WTC11 (cell line): Measurements from ENCODE around the gene SORCS2.

ENCODE experiments used
- CREM ChIP-seq: sonication (generic); formaldehyde crosslinking; IDR thresholded peaks from 2 replicates; pipeline ENCODE4 v1.8.1; 2022; ENCODE audit warnings: mild to moderate bottlenecking, missing genetic modification reagents, moderate library complexity
- KAT7 ChIP-seq: sonication (generic); formaldehyde crosslinking; IDR thresholded peaks from 2 replicates; pipeline ENCODE4 v1.8.1; 2023; ENCODE audit warnings: missing genetic modification reagents, mild to moderate bottlenecking, borderline replicate concordance
- MYBL2 ChIP-seq: sonication (generic); formaldehyde crosslinking; IDR thresholded peaks from 2 replicates; pipeline ENCODE4 v1.8.1; 2023; ENCODE audit warnings: mild to moderate bottlenecking, moderate library complexity, missing genetic modification reagents
- NFATC4 ChIP-seq: fragments of 250-450 bp; sonication (Bioruptor Pico); IDR thresholded peaks from 2 replicates; pipeline ENCODE4 v1.9.0; 2021; ENCODE audit warnings: mild to moderate bottlenecking
- NR3C1 ChIP-seq: sonication (generic); formaldehyde crosslinking; conservative IDR thresholded peaks from 2 replicates; pipeline ENCODE4 v1.8.1; 2023; ENCODE audit warnings: low read depth, mild to moderate bottlenecking, missing genetic modification reagents
- PRRX2 ChIP-seq: fragments of 250-450 bp; sonication (Bioruptor Pico); IDR thresholded peaks from 2 replicates; pipeline ENCODE4 v1.8.0; 2021; ENCODE audit warnings: mild to moderate bottlenecking
- RELA ChIP-seq: sonication (generic); formaldehyde crosslinking; IDR thresholded peaks from 2 replicates; pipeline ENCODE4 v1.8.1; 2022; ENCODE audit warnings: missing genetic modification reagents, mild to moderate bottlenecking, borderline replicate concordance
- TCF7 ChIP-seq: sonication (generic); formaldehyde crosslinking; IDR thresholded peaks from 2 replicates; pipeline ENCODE4 v1.8.0; 2022; ENCODE audit warnings: mild to moderate bottlenecking, low read depth, missing genetic modification reagents, moderate library complexity
- ZNF219 ChIP-seq: sonication (generic); formaldehyde crosslinking; IDR thresholded peaks from 2 replicates; pipeline ENCODE4 v1.8.0; 2023; ENCODE audit warnings: missing genetic modification reagents, mild to moderate bottlenecking, borderline replicate concordance
- ZNF423 ChIP-seq: fragments of 250-450 bp; sonication (Bioruptor Pico); IDR thresholded peaks from 2 replicates; pipeline ENCODE4 v2.1.2; 2022; ENCODE audit warnings: mild to moderate bottlenecking, moderate library complexity
- TF ChIP-seq, protein P1 (sequence below): fragments of 200-600 bp; IDR thresholded peaks from 2 replicates; pipeline ENCODE4 v1.8.0; 2022; ENCODE audit warnings: antibody characterized with exemption
- TF ChIP-seq, protein P2 (sequence below): sonication (generic); formaldehyde crosslinking; conservative IDR thresholded peaks from 2 replicates; pipeline ENCODE4 v1.8.1; 2023; ENCODE audit warnings: mild to moderate bottlenecking, low read depth, missing genetic modification reagents, moderate library complexity
- TF ChIP-seq, protein P3 (sequence below): sonication (generic); formaldehyde crosslinking; IDR thresholded peaks from 2 replicates; pipeline ENCODE4 v1.8.0; 2022; ENCODE audit warnings: missing genetic modification reagents

DNA sequence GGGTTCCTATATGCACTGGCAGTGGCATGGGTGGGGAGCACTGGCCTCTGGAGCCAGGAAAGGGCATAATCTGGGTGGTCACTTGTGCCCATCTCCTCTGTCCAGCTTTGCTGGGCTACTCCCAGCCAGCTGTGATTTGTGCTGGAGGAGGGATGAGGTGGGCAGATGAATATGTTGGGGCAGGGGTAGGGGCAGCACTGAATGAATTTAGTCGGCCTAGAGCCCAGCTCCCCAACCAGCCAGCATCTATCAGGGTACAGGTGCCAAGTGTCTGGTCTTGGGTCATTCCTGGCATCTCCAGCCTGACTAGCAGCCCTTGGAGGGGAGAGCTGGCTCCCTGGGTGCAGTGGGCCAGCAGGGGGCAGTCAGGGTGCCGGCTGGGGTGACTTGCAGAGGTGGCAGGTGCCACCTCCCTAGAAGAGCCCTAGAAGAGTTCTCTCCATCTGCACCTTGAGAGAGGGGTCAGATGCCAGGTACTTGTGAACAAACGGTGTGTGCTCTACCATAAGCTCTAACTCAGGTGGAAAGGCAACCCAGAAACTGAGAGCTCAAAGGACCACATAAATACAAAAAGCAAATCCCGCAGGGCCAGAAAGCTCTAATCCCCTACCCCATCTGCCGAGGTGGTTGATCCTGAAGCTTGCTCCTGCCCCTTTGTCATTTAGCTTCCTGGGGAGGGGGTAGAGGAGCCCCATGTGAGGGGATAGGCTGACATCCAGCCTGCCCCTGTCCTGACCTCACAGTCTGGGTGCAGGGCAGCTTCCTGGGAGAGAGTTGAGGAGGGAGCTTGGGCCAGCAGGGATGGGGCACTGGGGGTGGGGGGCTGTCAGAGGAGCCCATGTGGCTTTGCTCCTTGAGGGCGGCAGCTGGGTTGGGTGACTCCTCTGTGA lies 2.2 kb downstream of the SORCS2 start:
- TF ChIP-seq ZNF423 (CRISPR knock-in tag) (no peak), PRRX2 (CRISPR knock-in tag) (no peak), TCF7 (no peak), NR3C1 (CRISPR knock-in tag) (no peak), MYBL2 (CRISPR knock-in tag) (no peak), RELA (CRISPR knock-in tag) (no peak), NFATC4 (CRISPR knock-in tag) (no peak), CREM (no peak), ZNF219 (no peak), KAT7 (CRISPR knock-in tag) (no peak)
- TF ChIP-seq, protein P1, sequence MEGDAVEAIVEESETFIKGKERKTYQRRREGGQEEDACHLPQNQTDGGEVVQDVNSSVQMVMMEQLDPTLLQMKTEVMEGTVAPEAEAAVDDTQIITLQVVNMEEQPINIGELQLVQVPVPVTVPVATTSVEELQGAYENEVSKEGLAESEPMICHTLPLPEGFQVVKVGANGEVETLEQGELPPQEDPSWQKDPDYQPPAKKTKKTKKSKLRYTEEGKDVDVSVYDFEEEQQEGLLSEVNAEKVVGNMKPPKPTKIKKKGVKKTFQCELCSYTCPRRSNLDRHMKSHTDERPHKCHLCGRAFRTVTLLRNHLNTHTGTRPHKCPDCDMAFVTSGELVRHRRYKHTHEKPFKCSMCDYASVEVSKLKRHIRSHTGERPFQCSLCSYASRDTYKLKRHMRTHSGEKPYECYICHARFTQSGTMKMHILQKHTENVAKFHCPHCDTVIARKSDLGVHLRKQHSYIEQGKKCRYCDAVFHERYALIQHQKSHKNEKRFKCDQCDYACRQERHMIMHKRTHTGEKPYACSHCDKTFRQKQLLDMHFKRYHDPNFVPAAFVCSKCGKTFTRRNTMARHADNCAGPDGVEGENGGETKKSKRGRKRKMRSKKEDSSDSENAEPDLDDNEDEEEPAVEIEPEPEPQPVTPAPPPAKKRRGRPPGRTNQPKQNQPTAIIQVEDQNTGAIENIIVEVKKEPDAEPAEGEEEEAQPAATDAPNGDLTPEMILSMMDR, result no peak; the same call in 1 of the 2 replicates
- TF ChIP-seq, protein P2, sequence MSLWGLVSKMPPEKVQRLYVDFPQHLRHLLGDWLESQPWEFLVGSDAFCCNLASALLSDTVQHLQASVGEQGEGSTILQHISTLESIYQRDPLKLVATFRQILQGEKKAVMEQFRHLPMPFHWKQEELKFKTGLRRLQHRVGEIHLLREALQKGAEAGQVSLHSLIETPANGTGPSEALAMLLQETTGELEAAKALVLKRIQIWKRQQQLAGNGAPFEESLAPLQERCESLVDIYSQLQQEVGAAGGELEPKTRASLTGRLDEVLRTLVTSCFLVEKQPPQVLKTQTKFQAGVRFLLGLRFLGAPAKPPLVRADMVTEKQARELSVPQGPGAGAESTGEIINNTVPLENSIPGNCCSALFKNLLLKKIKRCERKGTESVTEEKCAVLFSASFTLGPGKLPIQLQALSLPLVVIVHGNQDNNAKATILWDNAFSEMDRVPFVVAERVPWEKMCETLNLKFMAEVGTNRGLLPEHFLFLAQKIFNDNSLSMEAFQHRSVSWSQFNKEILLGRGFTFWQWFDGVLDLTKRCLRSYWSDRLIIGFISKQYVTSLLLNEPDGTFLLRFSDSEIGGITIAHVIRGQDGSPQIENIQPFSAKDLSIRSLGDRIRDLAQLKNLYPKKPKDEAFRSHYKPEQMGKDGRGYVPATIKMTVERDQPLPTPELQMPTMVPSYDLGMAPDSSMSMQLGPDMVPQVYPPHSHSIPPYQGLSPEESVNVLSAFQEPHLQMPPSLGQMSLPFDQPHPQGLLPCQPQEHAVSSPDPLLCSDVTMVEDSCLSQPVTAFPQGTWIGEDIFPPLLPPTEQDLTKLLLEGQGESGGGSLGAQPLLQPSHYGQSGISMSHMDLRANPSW (CRISPR knock-in tag), result no peak
- TF ChIP-seq, protein P3, sequence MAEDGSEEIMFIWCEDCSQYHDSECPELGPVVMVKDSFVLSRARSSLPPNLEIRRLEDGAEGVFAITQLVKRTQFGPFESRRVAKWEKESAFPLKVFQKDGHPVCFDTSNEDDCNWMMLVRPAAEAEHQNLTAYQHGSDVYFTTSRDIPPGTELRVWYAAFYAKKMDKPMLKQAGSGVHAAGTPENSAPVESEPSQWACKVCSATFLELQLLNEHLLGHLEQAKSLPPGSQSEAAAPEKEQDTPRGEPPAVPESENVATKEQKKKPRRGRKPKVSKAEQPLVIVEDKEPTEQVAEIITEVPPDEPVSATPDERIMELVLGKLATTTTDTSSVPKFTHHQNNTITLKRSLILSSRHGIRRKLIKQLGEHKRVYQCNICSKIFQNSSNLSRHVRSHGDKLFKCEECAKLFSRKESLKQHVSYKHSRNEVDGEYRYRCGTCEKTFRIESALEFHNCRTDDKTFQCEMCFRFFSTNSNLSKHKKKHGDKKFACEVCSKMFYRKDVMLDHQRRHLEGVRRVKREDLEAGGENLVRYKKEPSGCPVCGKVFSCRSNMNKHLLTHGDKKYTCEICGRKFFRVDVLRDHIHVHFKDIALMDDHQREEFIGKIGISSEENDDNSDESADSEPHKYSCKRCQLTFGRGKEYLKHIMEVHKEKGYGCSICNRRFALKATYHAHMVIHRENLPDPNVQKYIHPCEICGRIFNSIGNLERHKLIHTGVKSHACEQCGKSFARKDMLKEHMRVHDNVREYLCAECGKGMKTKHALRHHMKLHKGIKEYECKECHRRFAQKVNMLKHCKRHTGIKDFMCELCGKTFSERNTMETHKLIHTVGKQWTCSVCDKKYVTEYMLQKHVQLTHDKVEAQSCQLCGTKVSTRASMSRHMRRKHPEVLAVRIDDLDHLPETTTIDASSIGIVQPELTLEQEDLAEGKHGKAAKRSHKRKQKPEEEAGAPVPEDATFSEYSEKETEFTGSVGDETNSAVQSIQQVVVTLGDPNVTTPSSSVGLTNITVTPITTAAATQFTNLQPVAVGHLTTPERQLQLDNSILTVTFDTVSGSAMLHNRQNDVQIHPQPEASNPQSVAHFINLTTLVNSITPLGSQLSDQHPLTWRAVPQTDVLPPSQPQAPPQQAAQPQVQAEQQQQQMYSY, result no peak
